SK-N-SH treated with all-trans-retinoic acid at 6 μM for 48 hours (cell line): ENCODE measurements around the gene TRIM44.

Experiments
- ARNTL ChIP-seq: fragments of 450-650 bp; formaldehyde crosslinking; IDR thresholded peaks from 2 replicates; pipeline ENCODE4 v1.5.0; 2020; ENCODE audit warnings: low read depth, mild to moderate bottlenecking, moderate library complexity, borderline replicate concordance
- CREB5 ChIP-seq: fragments of 250-450 bp; sonication (Bioruptor Pico); IDR thresholded peaks from 2 replicates; pipeline ENCODE4 v1.5.1; 2020; ENCODE audit warnings: low read depth, mild to moderate bottlenecking, moderate library complexity
- ESRRG ChIP-seq: fragments of 250-450 bp; sonication (Bioruptor Pico); IDR thresholded peaks from 2 replicates; pipeline ENCODE4 v1.6.1; 2021; ENCODE audit warnings: mild to moderate bottlenecking
- ISL1 ChIP-seq: fragments of 250-450 bp; sonication (Bioruptor Pico); IDR thresholded peaks from 2 replicates; pipeline ENCODE4 v2.1.2; 2022; ENCODE audit warnings: mild to moderate bottlenecking, moderate library complexity
- OSR1 ChIP-seq: fragments of 250-450 bp; sonication (Bioruptor Pico); IDR thresholded peaks from 2 replicates; pipeline ENCODE4 v1.8.0; 2022; ENCODE audit warnings: moderate library complexity, mild to moderate bottlenecking, inconsistent platforms
- PATZ1 ChIP-seq: fragments of 250-450 bp; sonication (Bioruptor Pico); IDR thresholded peaks from 2 replicates; pipeline ENCODE4 v1.8.0; 2020; ENCODE audit warnings: mild to moderate bottlenecking, moderate library complexity, borderline replicate concordance
- PPARA ChIP-seq: fragments of 250-450 bp; sonication (Bioruptor Pico); IDR thresholded peaks from 2 replicates; pipeline ENCODE4 v1.5.0; 2020; ENCODE audit warnings: mild to moderate bottlenecking, borderline replicate concordance
- RARB ChIP-seq: fragments of 250-450 bp; sonication (Bioruptor Pico); IDR thresholded peaks from 2 replicates; pipeline ENCODE4 v1.8.0; 2021; ENCODE audit warnings: mild to moderate bottlenecking, moderate library complexity
- SNAI2 ChIP-seq: fragments of 250-450 bp; sonication (Bioruptor Pico); IDR thresholded peaks from 2 replicates; pipeline ENCODE4 v1.5.0; 2020; ENCODE audit warnings: mild to moderate bottlenecking, moderate library complexity
- TOX ChIP-seq: fragments of 250-450 bp; sonication (Bioruptor Pico); IDR thresholded peaks from 2 replicates; pipeline ENCODE4 v1.8.0; 2021; ENCODE audit warnings: mild to moderate bottlenecking, moderate library complexity, borderline replicate concordance
- ZFP30 ChIP-seq: fragments of 450-650 bp; formaldehyde crosslinking; IDR thresholded peaks from 2 replicates; pipeline ENCODE4 v1.5.0; 2022; ENCODE audit warnings: mild to moderate bottlenecking, moderate library complexity
- TF ChIP-seq, protein P1 (sequence below): fragments of 250-450 bp; sonication (Bioruptor Pico); IDR thresholded peaks from 2 replicates; pipeline ENCODE4 v1.5.0; 2020; ENCODE audit warnings: mild to moderate bottlenecking, moderate library complexity

- TF ChIP-seq ZFP30 (CRISPR knock-in tag) (no peak), RARB (CRISPR knock-in tag) (no peak), ARNTL (CRISPR knock-in tag) (no peak), ISL1 (CRISPR knock-in tag) (peak; percentile 35; the same call in 1 of the 2 replicates), PATZ1 (CRISPR knock-in tag) (no peak), CREB5 (CRISPR knock-in tag) (no peak), SNAI2 (CRISPR knock-in tag) (no peak), TOX (CRISPR knock-in tag) (no peak), PPARA (CRISPR knock-in tag) (no peak), OSR1 (CRISPR knock-in tag) (no peak), ESRRG (CRISPR knock-in tag) (no peak)
- TF ChIP-seq, protein P1, sequence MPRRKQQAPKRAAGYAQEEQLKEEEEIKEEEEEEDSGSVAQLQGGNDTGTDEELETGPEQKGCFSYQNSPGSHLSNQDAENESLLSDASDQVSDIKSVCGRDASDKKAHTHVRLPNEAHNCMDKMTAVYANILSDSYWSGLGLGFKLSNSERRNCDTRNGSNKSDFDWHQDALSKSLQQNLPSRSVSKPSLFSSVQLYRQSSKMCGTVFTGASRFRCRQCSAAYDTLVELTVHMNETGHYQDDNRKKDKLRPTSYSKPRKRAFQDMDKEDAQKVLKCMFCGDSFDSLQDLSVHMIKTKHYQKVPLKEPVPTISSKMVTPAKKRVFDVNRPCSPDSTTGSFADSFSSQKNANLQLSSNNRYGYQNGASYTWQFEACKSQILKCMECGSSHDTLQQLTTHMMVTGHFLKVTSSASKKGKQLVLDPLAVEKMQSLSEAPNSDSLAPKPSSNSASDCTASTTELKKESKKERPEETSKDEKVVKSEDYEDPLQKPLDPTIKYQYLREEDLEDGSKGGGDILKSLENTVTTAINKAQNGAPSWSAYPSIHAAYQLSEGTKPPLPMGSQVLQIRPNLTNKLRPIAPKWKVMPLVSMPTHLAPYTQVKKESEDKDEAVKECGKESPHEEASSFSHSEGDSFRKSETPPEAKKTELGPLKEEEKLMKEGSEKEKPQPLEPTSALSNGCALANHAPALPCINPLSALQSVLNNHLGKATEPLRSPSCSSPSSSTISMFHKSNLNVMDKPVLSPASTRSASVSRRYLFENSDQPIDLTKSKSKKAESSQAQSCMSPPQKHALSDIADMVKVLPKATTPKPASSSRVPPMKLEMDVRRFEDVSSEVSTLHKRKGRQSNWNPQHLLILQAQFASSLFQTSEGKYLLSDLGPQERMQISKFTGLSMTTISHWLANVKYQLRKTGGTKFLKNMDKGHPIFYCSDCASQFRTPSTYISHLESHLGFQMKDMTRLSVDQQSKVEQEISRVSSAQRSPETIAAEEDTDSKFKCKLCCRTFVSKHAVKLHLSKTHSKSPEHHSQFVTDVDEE, result no peak
These were observed 30.3 kb upstream of the TRIM44 start for GRCh38 chr11:35632301-35632700.
